WI38 (cell line): ENCODE data around the gene MARCHF9.

Experiments
- H3K4me3 ChIP-seq: 2 replicates; pipeline ENCODE4 v1.5.1; 2011; ENCODE audit warnings: low read depth, mild to moderate bottlenecking, control low read depth, low read length
- CTCF ChIP-seq: IDR thresholded peaks from 2 replicates; pipeline ENCODE4 v1.5.1; 2012; ENCODE audit warnings: low read depth, mild to moderate bottlenecking, control low read depth, low read length

The MARCHF9 gene

GRCh38 chr12:57803319-57803893, 48.5 kb downstream of the MARCHF9 start:
- peak; percentile 88 for TF ChIP-seq CTCF
- no peak overlapping the region for H3K4me3 ChIP-seq

GRCh38 chr12:57806677-57807076, 51.8 kb downstream of the MARCHF9 start:
- no peak for TF ChIP-seq CTCF
- H3K4me3 ChIP-seq, result no peak overlapping the region

GRCh38 chr12:57807285-57807684, 52.4 kb downstream of the MARCHF9 start:
- TF ChIP-seq CTCF, result no peak
- H3K4me3 ChIP-seq, result no peak overlapping the region

GRCh38 chr12:57808351-57808750, 53.4 kb downstream of the MARCHF9 start:
- TF ChIP-seq CTCF, result no peak
- H3K4me3 ChIP-seq, result no peak overlapping the region

GRCh38 chr12:57809425-57809824, 54.5 kb downstream of the MARCHF9 start:
- H3K4me3 ChIP-seq, result no peak overlapping the region
- no peak for TF ChIP-seq CTCF
